HepG2 (cell line): Measurements from ENCODE around the gene RLN3. TPM values are rescaled to one million over a fixed set of nuclear protein-coding genes. Genes with fewer than 3 reads are reported as not detected.

ENCODE experiments used
- ASH2L ChIP-seq: fragments of 300-600, 200-600 bp; sonication (generic); IDR thresholded peaks from 2 replicates; pipeline ENCODE4 v1.7.0; 2017; ENCODE audit warnings: low read depth, mild to moderate bottlenecking, moderate library complexity, mixed read lengths, low read length; ENCODE audit not compliant: insufficient read length
- CHD2 ChIP-seq: IDR thresholded peaks from 2 replicates; pipeline ENCODE4 v1.6.1; 2011; ENCODE audit warnings: low read depth, low read length, improper control_type of control experiment
- CREM ChIP-seq, 2 experiments: sonication (generic) in 1 of 2; formaldehyde crosslinking in 1 of 2; IDR thresholded peaks; 2 replicates each; pipeline versions ENCODE4 v1.4.0 to v1.6.1; 2016 to 2020; ENCODE audit warnings: antibody characterized with exemption in 1 of 2, mild to moderate bottlenecking in 1 of 2, missing genetic modification reagents in 1 of 2
- FOXK1 ChIP-seq: sonication (generic); formaldehyde crosslinking; IDR thresholded peaks from 2 replicates; pipeline ENCODE4 v1.4.0; 2020; ENCODE audit warnings: low read depth, missing genetic modification reagents, borderline replicate concordance
- HOXA3 ChIP-seq: sonication (generic); formaldehyde crosslinking; IDR thresholded peaks from 2 replicates; pipeline ENCODE4 v1.5.0; 2020; ENCODE audit warnings: missing genetic modification reagents
- MED1 ChIP-seq: sonication (generic); formaldehyde crosslinking; IDR thresholded peaks from 2 replicates; pipeline ENCODE4 v1.4.0; 2020; ENCODE audit warnings: missing genetic modification reagents
- MEF2D ChIP-seq: sonication (generic); formaldehyde crosslinking; IDR thresholded peaks from 2 replicates; pipeline ENCODE4 v1.5.1; 2020; ENCODE audit warnings: mild to moderate bottlenecking, missing genetic modification reagents
- MIXL1 ChIP-seq: IDR thresholded peaks from 2 replicates; pipeline ENCODE4 v1.6.1; 2016
- PAF1 ChIP-seq: IDR thresholded peaks from 2 replicates; pipeline ENCODE4 v1.6.1; 2016; ENCODE audit warnings: missing genetic modification reagents, missing compliant biosample characterization
- RXRA ChIP-seq: sonication (generic); formaldehyde crosslinking; IDR thresholded peaks from 2 replicates; pipeline ENCODE4 v1.5.1; 2020; ENCODE audit warnings: missing genetic modification reagents
- SMARCE1 ChIP-seq: fragments of 450-650 bp; IDR thresholded peaks from 2 replicates; pipeline ENCODE4 v1.6.1; 2017; ENCODE audit warnings: borderline replicate concordance
- SRF ChIP-seq: IDR thresholded peaks from 2 replicates; pipeline ENCODE4 v1.6.1; 2011; ENCODE audit warnings: mild to moderate bottlenecking, low read depth, low read length, moderate library complexity
- TOPORS ChIP-seq: sonication (generic); formaldehyde crosslinking; IDR thresholded peaks from 2 replicates; pipeline ENCODE4 v1.8.0; 2023; ENCODE audit warnings: mild to moderate bottlenecking, missing genetic modification reagents
- ZKSCAN5 ChIP-seq: sonication (generic); formaldehyde crosslinking; IDR thresholded peaks from 2 replicates; pipeline ENCODE4 v1.5.1; 2020; ENCODE audit warnings: mild to moderate bottlenecking, missing genetic modification reagents
- ZNF230 ChIP-seq: sonication (generic); formaldehyde crosslinking; IDR thresholded peaks from 2 replicates; pipeline ENCODE4 v1.4.0; 2020; ENCODE audit warnings: mild to moderate bottlenecking, missing genetic modification reagents
- ZNF281 ChIP-seq: sonication (generic); formaldehyde crosslinking; IDR thresholded peaks from 2 replicates; pipeline ENCODE4 v1.4.0; 2020; ENCODE audit warnings: missing genetic modification reagents, borderline replicate concordance
- ZNF607 ChIP-seq: sonication (generic); formaldehyde crosslinking; IDR thresholded peaks from 2 replicates; pipeline ENCODE4 v1.5.1; 2020; ENCODE audit warnings: missing genetic modification reagents, mild to moderate bottlenecking, borderline replicate concordance
- ZNF83 ChIP-seq: sonication (generic); formaldehyde crosslinking; IDR thresholded peaks from 2 replicates; pipeline ENCODE4 v1.4.0; 2020; ENCODE audit warnings: missing genetic modification reagents, mild to moderate bottlenecking, borderline replicate concordance
- polyA plus RNA-seq, 8 experiments: library from polyadenylated mRNA; depleted of rRNA in 3 of 8; stranded (reverse) in 7 of 8; unstranded in 1 of 8; fragments of >200 nt; fragmentation: Illumina TruSeq in 4 of 8; extraction: Trizol in 4 of 8; gene quantifications; 2 replicates each; pipeline versions ENCODE4 v1.2.1 to v1.2.3, GENCODE V29; 2011 to 2016; ENCODE audit warnings: low read depth in 4 of 8, missing spikeins in 1 of 8, mixed read lengths in 1 of 8; ENCODE audit not compliant: insufficient read depth in 1 of 8
- total RNA-seq, 5 experiments: library from RNA; depleted of rRNA; stranded (reverse); fragments of >200 nt; fragmentation: Illumina TruSeq; extraction: Trizol; gene quantifications; 2 replicates each; pipeline ENCODE4 v1.2.3, GENCODE V29; 2016; ENCODE audit warnings: low read depth in 1 of 5
- TF ChIP-seq, protein P1 (sequence below): sonication (generic); IDR thresholded peaks from 2 replicates; pipeline ENCODE4 v1.6.1; 2016; ENCODE audit warnings: low read depth, borderline replicate concordance
- TF ChIP-seq, protein P2 (sequence below): sonication (generic); formaldehyde crosslinking; IDR thresholded peaks from 2 replicates; pipeline ENCODE4 v1.4.0; 2020; ENCODE audit warnings: missing genetic modification reagents
- TF ChIP-seq, protein P3 (sequence below): sonication (generic); formaldehyde crosslinking; conservative IDR thresholded peaks from 2 replicates; pipeline ENCODE4 v1.4.0; 2020; ENCODE audit warnings: mild to moderate bottlenecking, missing genetic modification reagents, moderate library complexity

The RLN3 gene
- total and polyA plus RNA-seq, 2 of the 13 experiments (the other 11 are each of a cell fraction or from before 2014, with no cell fraction given) = not detected

GRCh38 chr19:14059652-14060155 is 31.8 kb downstream of the RLN3 start (continued):
- TF ChIP-seq FOXK1 (CRISPR knock-in tag) (peak; percentile 48; the same call in 1 of the 2 replicates), ZNF607 (CRISPR knock-in tag) (no peak; the same call in 1 of the 2 replicates), HOXA3 (peak; percentile 60; the same call in 1 of the 2 replicates), RXRA (CRISPR knock-in tag) (peak; percentile 85), MED1 (CRISPR knock-in tag) (peak; percentile 18; the same call in 1 of the 2 replicates), ASH2L (peak; percentile 93), SMARCE1 (no peak), ZNF230 (CRISPR knock-in tag) (no peak), PAF1 (no peak), CHD2 (no peak), MIXL1 (CRISPR knock-in tag) (peak; percentile 59; the same call in 1 of the 2 replicates), MEF2D (CRISPR knock-in tag) (peak; percentile 31; the same call in 1 of the 2 replicates), SRF (peak; percentile 93), TOPORS (CRISPR knock-in tag) (no peak), ZNF281 (CRISPR knock-in tag) (peak; percentile 93), CREM (IDR thresholded peaks at IDR 0.05) (peak; percentile 68; the same call in 1 of the 2 replicates), CREM (CRISPR knock-in tag; IDR thresholded peaks at IDR 0.05) (no peak), ZNF83 (no peak), ZKSCAN5 (no peak)
- TF ChIP-seq, protein P1, sequence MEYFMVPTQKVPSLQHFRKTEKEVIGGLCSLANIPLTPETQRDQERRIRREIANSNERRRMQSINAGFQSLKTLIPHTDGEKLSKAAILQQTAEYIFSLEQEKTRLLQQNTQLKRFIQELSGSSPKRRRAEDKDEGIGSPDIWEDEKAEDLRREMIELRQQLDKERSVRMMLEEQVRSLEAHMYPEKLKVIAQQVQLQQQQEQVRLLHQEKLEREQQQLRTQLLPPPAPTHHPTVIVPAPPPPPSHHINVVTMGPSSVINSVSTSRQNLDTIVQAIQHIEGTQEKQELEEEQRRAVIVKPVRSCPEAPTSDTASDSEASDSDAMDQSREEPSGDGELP = peak; percentile 70; the same call in 1 of the 2 replicates
- TF ChIP-seq, protein P2, sequence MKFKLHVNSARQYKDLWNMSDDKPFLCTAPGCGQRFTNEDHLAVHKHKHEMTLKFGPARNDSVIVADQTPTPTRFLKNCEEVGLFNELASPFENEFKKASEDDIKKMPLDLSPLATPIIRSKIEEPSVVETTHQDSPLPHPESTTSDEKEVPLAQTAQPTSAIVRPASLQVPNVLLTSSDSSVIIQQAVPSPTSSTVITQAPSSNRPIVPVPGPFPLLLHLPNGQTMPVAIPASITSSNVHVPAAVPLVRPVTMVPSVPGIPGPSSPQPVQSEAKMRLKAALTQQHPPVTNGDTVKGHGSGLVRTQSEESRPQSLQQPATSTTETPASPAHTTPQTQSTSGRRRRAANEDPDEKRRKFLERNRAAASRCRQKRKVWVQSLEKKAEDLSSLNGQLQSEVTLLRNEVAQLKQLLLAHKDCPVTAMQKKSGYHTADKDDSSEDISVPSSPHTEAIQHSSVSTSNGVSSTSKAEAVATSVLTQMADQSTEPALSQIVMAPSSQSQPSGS (CRISPR knock-in tag) = peak; percentile 43; the same call in 1 of the 2 replicates
- TF ChIP-seq, protein P3, sequence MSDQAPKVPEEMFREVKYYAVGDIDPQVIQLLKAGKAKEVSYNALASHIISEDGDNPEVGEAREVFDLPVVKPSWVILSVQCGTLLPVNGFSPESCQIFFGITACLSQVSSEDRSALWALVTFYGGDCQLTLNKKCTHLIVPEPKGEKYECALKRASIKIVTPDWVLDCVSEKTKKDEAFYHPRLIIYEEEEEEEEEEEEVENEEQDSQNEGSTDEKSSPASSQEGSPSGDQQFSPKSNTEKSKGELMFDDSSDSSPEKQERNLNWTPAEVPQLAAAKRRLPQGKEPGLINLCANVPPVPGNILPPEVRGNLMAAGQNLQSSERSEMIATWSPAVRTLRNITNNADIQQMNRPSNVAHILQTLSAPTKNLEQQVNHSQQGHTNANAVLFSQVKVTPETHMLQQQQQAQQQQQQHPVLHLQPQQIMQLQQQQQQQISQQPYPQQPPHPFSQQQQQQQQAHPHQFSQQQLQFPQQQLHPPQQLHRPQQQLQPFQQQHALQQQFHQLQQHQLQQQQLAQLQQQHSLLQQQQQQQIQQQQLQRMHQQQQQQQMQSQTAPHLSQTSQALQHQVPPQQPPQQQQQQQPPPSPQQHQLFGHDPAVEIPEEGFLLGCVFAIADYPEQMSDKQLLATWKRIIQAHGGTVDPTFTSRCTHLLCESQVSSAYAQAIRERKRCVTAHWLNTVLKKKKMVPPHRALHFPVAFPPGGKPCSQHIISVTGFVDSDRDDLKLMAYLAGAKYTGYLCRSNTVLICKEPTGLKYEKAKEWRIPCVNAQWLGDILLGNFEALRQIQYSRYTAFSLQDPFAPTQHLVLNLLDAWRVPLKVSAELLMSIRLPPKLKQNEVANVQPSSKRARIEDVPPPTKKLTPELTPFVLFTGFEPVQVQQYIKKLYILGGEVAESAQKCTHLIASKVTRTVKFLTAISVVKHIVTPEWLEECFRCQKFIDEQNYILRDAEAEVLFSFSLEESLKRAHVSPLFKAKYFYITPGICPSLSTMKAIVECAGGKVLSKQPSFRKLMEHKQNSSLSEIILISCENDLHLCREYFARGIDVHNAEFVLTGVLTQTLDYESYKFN (CRISPR knock-in tag) = peak; percentile 97
